GM21786 (cell line): ENCODE data around the gene IDUA.

Source experiments
- ATAC-seq: cut with Tn5 transposase; IDR thresholded peaks from one replicate; pipeline ENCODE4 v1.9.1; 2021; ENCODE audit not compliant: unreplicated experiment

IDUA gene

DNA sequence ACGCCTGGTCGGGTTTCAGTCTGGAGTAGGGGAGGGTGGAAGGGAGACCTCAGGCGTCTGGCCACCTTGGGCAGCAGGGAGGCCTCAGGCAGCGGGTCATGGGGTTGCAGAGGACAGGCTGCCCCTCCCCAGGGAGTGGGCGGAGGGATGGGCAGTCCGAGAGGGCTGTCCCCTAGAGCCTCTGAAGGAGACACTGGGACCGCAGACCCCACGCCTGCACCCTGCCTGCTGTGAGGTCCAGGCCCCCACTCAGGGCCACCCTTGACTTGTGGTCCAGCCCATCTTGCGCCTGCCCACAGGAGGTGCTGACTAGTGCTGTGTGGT is 41.0 kb downstream of the IDUA start:
- ATAC-seq = no peak

DNA sequence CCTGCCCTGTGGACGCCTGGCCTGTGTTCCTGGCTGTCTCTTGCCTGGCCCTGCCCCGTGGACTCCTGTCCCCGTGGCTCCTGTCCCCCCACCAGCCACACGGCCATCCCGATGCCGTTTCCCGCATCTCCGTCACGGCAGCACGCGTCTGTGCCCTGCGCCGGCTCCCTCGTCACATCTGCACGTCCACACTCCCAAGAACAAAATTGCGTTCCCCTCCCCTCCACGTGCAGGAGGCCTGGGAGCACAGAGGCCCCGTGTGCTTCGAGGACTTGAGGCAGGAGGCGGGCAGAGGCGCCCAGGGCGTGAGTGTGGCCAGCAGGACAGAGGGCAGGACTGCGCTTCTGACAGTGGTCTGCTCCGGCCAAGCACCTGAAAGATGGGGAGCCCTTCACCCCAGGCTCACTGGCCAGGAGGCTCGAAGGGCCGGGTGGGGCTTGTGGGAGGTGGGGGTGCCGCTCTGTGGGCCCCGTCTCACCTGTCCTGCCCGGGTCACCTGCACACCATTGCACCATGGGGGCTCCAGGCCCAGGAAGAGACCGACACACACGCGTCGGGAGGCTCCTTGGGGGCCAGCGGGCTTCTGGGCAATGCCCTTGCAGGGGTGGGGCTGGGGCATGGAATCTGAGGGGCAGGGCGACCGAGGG is 41.9 kb downstream of the IDUA start:
- ATAC-seq = no peak

DNA sequence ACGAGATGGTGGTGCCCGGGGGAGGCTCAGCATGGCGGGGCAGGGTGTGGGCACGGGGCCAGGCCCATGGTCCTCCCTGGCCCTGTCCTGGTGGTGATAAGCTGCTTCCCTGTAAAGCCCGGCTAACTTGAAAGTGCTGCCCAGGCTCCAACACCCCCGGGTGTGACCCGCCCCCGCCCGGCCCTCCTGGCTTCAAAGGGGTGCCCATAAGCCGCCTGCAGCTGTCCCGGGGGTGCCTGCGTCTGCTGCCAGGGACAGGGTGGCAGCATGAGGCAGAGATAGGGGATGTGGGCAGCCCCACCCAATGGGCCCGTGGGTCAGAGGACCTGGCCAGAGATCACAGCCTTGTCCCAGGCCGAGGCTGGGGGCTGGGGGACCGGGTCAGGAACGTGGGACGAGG is 42.7 kb downstream of the IDUA start:
- no peak for ATAC-seq

DNA sequence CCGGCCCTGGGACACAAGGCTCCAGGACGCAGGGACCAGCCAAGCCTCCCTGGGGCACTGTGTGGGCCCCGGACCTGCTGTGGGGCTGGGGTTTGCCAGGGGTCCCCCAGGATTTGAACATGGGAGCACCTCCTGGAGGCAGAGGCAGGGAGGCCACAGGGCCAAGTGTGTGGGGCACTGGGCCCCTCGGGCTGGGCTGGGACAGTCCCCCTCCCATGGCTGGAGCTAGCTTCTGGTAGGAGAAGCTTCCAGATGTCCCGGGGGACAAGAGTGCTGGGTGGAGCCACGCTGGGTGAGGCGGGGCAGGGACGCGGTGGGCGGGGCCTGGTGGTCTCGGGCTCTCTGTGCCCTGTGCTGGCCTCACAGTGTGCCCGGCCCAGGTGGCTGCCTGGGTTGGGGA is 43.2 kb downstream of the IDUA start:
- no peak for ATAC-seq

DNA sequence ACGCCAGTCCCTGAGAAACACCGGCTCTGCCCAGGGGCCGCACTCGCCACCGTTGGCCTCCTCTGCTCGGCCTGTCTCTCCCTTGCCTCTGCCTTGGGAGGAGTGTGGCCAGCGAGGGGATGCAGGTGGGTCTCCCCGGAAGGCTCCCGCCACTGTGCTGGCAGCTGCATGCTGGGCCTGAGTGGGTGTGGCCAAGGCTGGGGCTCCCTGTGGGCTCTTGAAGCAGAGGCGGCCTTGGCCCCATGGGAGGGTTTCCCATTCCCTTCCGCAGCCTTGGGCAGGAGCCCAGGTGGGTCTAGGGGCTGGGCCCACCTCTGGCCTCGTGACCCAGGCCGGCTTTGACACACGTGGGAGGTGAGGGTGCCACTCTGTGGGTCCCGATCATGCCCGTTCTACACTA is 43.7 kb downstream of the IDUA start:
- no peak for ATAC-seq

DNA sequence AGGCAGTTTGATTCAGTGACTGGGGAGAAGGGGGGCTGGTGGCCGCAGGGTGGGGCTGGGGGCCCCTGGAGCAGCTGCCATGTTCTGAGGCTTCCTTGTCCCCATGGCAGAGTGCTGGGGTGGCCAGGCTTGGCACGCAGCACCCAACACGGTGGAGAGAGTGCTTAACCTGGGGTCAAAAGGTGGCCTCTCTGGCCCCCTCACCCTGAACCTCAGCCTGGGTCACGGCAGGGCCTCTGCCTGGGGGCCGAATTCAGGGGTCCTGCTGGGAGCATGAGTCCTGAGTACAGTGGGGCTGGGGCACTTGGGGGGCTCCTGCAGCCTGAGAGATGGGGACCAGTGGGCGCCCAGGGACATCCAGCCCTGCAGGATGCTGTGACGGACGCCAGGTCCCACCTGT is 44.5 kb downstream of the IDUA start:
- no peak for ATAC-seq

DNA sequence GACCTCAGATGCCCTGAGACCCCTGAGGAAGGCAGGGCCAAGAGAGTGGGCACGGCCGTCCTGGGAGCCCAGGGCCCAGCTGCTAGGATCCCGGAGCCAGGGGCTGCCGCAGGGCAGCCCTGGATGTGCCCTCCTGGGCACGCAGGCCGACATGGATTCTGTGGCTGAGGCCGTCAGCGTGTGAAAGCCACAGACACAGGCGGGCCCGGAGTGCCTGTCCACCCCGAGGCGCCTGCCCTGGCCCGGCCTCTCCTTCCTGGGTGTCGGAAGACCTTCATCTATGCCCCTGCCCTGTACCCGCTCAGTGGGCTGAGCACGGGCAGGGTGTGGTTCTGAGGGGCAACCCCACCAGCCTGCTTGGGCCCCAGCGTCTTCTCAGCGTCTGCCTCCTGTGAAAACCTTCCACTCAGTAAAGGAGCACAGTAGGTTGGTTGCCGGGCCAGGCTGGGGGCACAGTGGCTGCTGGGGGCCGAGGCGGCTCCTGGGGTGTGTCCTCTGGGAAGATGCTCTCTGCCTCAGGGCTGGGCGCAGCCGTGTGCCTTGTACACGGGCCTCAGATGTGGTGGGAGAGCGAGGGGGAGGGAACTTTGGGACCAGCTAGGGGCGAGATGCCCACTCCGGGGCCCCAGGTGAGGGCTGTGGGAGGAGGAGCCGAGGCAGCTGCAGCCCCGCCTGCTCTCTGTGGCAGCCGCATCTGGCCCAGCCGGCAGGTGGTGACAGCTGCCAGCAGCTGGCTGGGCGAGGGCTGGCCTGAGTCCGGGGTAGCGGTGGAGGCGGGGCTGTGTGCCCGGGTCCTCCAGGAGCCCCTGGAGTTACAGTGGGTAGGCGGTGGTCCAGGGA is 45.3 kb downstream of the IDUA start:
- ATAC-seq = no peak

DNA sequence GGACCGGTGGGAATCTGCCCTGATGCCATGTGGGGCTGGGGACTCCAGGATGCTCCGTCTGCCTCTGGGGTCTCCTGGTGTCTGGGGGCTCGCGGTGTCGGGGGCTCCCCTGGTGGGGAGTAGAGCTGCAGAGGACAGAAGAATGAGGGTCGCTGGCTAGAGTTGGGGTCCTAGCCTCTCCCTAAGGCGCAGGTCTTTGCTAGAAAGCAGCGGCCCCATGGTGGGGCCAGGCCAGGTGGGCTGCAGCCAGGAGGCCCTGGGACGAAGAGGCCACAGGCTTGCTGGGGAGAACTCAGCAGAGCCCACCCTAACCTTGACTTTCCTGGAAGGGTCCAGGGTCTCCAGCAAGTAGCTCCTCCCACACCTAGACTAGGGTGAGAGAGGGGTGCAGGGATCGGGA is 46.0 kb downstream of the IDUA start:
- ATAC-seq = no peak

DNA sequence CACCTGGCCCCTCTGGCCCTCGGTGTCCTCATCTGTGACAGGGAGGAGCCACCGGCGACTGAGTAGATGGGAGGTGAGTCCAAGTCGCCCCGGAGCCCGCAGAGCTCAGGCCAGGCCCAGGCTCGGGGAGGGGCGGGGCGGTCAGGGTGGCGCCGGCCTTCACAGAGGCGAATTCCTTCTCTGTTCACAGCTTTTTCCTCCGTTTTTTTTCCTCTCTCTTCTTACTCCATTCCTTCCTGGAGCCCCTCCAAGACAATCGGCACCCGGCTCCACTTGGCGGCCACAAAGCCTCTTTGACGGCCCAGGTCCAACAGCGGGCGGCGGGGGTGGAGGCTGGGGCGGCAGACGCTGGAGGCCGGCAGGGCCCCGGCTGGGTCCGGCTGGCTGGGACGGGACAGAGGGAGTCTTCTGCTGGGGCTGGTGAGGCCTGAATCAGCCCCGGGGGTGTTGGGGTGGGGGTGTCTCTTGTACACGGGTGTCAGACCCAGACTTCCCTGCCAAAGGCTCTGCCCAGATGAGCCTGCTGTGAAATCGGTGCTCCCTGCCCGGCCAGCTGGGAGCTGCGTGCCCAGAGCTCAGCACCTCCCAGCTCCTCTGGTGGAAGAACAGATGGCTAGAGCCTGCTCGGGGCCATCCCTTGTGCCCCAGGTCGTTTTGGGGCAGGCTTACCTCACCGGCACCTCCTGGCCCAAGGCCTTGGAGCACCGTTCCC is 47.2 kb downstream of the IDUA start:
- ATAC-seq = no peak

DNA sequence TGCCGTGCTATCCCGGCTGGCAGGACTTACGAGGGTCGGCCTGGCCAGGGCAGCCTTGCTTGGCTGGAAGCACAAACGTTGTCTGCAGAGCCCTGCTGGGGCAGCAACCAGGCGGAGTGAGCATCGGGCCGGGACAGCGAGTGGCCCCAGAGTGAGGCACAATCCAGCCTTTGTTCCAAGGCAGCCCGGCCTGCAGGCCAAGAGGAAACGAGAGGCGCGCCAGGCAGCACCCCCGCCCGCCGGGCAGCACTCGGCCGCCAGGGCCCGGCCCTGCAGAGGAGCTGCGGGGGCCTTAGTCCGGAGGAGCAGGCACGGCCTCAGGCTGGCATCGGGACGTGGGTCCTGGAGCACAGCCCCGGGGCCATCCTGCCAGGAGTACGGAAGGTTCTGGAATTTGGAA is 48.7 kb downstream of the IDUA start:
- ATAC-seq = no peak

DNA sequence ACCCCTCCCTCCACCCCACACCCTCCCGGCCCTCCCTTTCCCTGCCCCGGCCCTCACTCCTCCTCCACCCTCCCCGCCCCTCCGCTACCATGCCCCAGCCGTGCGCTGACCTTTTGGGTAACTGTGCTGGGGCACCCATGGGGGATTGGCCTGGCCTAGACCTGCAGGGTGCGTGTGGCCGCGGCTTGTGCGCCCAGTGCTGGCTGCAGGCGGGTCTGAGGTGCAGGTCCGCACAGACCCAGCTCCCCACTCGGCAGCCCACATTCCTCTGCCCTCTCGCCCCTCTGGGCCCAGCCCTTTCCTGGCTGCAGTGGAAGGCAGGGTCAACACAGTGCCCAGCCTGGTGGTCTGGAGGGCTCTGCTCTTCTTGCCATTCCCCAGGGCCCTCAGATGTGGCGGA is 49.3 kb downstream of the IDUA start:
- ATAC-seq = no peak

DNA sequence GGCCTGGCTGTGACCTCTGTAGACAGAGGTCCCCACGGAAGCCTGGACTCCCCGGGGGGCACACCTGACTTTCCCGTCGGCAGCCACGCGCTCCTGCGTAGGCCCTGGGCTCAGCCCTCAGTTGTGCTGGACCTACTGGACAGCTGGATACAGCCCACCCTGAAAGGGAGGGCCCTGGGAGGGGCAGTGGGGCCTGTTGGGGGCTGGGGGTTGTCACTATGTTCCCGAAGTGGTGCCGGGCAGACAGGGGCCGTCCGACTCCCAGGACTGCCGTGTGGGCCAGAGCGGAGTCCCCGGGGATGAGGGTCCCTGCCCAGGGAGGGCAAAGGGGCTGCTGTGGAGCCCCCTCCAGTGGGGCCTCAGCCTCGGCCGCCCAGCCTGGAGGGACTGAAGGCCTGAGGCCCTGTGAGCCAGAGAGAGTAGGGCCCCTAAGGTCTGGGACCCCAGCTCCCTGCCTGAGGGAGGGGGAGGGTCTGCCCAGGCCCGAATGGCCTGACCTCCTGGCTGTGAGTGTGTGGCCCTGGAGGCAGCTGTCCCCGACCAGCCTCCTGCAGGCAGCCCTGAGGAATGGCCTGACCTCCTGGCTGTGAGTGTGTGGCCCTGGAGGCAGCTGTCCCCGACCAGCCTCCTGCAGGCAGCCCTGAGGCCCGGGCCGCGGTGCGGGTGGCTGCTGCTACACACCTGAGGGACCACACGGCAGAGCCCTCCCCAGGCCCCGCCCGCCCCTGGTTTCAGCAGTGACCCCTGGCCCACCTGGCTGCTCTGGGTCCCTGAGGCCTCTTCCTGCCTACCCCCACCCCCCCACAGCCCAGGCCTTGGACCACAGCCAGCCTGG is 50.3 kb downstream of the IDUA start:
- no peak for ATAC-seq

DNA sequence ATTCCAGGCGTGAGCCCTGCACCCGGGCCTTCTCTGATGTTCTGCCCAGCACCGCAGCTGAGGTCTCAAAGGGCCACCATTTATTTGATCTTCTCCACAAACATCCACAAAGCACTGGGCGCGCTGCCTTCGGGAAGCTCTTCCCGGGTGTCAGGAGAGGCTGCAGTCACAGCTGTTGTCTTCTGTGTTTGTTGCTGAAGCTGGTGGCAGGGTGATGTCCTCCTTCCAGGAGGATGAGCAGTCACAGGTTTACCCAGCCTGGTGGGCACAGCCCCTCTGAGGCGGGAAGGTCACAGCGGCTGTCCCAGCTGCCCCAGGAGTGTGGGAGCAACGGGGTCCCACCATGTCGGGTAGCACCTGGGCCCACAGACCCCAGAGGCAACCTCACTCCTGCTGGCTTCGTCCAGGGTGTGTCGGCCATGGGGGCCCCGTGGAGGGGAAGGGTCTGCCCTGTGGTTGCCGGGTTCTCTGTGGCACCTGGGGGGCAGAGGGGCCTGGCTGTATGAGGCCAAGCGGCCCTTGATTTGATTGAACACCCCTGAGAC is 52.2 kb downstream of the IDUA start:
- ATAC-seq = no peak

DNA sequence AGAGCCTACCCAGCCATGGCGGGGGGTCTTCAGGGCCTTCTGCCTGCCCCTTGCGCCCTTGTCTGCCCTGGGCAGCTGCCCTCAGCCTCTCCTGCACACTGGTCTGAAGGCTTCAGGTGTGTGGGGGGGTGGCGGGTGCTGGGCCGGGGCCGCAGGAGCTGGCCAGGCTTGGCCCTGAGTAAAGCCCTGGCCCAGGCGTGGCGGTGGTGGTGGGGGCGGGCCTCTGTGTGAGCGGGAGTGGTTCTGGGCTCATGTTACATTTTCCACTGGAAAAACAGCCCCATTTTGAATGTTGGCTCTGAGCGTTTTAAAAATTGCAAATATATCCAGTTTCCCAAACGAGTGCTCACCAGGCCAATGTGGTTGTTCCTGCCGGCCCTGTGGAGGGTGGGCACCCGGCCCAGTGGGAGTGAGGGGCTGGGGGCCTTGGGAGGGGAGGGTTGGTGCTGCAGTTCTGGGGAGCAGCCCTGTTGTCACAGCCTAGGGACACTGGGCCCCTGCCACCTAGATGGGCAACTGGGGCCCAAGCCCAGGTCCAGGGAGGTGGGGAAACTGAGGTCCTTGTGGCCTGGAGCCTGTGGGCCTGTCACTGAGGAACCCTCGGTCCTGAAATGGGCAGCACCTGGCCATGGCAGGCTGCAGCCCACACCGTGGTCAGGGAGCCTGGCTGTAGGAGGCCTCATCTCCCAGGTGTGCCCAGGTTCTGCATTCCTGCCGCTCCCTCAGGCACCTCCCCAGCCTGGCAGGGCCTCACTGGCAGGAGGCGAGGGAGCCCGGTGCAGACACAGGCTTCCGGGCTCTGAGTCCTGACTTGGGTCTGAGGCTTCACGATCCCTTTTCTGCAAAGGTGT is 52.9 kb downstream of the IDUA start:
- ATAC-seq = no peak

DNA sequence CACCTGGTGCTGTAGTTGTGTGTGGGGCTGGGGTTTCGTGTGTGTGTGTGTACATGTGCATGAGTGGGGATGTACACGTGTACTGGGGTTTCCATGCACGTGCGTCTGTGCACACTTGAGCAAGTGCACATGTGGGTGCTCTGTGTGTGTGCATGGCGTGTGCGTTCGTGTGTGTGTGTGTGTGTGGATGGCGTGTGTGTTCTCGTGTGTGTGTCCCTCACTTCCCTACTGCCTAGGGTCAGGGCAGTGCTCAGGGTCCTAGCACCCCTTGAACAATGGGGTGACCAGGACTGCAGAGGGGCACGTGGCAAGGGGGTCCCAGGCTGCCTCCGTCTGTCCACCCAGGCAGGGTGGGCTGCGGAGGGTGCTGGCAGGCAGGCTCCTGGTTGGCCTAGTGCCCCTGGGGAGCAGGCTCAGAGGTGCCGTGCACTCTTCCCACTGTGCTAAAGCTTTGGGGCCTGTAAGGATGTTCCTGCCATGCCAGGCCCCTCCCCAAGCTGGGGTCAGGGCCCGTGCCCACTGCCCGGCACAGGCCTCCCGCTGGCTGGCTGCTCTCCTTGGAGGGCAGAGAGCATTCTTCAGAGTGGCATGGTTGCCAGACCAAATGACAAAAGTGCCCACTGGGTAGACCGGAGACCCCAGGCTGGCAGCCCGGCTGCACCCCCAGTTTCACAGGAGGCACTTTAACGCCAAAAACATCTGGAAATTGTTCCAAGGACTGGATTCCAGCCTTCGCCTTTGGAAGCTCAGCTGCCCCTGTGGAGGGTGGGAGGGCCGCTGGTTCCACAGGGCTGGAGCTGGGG is 53.7 kb downstream of the IDUA start:
- ATAC-seq = no peak

DNA sequence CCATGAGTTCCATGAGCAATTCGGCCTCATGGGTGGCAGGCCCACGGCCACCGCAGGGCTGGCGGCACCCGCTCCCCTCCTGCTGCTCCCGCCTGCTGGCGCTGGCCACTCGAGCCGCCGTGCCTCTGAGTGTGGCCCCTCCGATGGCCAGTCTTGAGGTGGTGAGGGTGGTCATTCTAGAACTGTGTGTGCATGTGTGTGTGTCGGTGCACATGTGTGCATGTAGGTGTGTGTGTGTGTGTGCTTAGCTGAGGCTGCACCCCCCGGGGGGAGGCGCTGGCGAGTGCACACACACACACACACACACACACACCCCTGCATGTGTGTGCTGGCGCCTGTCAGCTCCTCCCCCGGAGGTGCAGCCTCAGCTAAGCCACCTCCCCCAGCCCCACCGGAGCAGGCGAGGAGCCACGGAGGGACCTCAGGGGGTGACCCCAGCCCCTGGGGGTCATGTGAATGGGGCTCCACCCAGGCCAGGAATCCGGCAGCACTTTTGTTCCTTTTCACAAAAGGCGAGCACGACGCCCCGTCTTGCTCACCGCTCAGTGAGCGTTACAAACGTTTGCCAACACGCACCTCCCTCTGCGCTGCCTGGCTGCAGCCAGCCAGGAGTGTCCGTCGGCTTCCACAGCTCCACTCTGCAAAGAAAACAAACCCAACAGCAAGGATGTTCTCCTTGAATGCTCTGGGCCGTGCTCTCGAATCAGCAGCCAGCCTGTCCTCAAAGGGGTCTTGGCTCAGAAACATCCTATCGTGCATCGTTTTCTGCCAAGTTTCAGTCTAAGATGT is 54.5 kb downstream of the IDUA start:
- ATAC-seq = no peak

DNA sequence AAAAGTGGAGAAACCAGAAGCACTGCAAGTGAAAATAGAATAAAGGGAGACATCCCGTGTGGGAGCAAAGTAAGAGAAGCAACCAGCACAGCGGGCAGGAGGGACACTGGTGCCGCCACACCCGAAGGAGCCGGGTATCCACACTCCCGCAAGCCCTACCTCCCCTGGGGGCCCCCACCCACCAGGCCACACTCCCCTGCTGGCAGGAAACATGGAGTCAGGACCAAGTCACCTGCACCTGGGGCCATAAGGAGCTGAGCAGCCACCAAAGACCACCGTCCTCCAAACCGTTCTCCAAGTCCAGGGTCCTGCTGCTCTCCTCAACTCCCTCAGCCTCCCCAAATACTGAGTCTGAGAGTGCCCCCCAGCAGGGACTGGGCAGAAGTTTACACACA is 55.1 kb downstream of the IDUA start:
- ATAC-seq = no peak

DNA sequence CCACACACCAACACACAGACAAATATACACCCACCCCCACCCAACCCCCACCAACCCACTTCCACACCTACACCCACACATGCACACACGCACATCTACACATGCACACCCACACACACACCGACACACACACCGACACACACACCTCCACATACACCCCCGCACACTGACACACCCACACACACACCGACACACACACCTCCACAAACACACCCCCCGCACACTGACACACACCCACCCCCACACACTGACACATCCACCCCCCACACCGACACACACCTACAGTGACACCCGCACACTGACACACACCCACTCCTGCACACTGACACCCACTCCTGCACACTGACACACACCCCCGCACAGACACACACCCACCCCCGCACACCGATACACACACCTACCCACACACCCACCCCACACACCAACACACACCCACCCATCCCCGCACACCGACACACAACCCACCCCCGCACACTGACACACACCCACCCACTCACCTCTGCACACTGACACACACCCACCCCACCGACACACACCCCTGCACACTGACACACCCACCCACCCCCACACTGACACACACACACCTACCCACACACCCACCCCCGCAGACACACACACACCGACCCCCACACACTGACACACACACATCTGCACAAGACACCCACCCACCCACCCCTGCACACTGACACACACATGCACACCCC is 55.7 kb downstream of the IDUA start:
- ATAC-seq = no peak
